NCI-H748 (cell line): ENCODE data around the gene SRC.

Experiments
- DNase-seq: peaks from one replicate; lab custom pipeline; 2025; ENCODE audit not compliant: unreplicated experiment; lab: John Stamatoyannopoulos, UW

Gene SRC

GRCh38 chr20:37423545-37423944 lies 77.6 kb downstream of the SRC start:
- no peak for DNase-seq

- DNase-seq = no peak
Observed at GRCh38 chr20:37424062-37424851, 78.3 kb downstream of the SRC start.

- DNase-seq = no peak
Observed at GRCh38 chr20:37425103-37425625, 79.2 kb downstream of the SRC start.

GRCh38 chr20:37426106-37426505 lies 80.2 kb downstream of the SRC start:
- DNase-seq = no peak

- no peak for DNase-seq
Observed at GRCh38 chr20:37426978-37427377, 81.0 kb downstream of the SRC start.

- no peak for DNase-seq
Observed at GRCh38 chr20:37430044-37430443, 84.1 kb downstream of the SRC start.

GRCh38 chr20:37430778-37431460 lies 85.0 kb downstream of the SRC start:
- peak; percentile 97 for DNase-seq

GRCh38 chr20:37431786-37432185 lies 85.8 kb downstream of the SRC start:
- no peak for DNase-seq

- DNase-seq = peak; percentile 36
Observed at GRCh38 chr20:37432606-37433005, 86.7 kb downstream of the SRC start.

GRCh38 chr20:37435607-37436006 lies 89.7 kb downstream of the SRC start:
- DNase-seq = no peak

- no peak for DNase-seq
Observed at GRCh38 chr20:37436527-37437186, 90.7 kb downstream of the SRC start.

GRCh38 chr20:37437676-37438075 lies 91.7 kb downstream of the SRC start:
- no peak for DNase-seq

- no peak for DNase-seq
Observed at GRCh38 chr20:37438464-37439222, 92.7 kb downstream of the SRC start.

GRCh38 chr20:37439223-37439933 lies 93.4 kb downstream of the SRC start:
- no peak for DNase-seq

GRCh38 chr20:37441023-37441422 lies 95.1 kb downstream of the SRC start:
- DNase-seq = no peak

- DNase-seq = no peak
Observed at GRCh38 chr20:37442547-37442946, 96.6 kb downstream of the SRC start.

GRCh38 chr20:37442986-37443385 lies 97.0 kb downstream of the SRC start:
- no peak for DNase-seq

GRCh38 chr20:37443596-37443995 lies 97.7 kb downstream of the SRC start:
- DNase-seq = no peak

- DNase-seq = no peak
Observed at GRCh38 chr20:37445041-37445440, 99.1 kb downstream of the SRC start.

GRCh38 chr20:37446286-37447032 lies 100.5 kb downstream of the SRC start:
- DNase-seq = no peak
